Measurements from ENCODE around the gene DLGAP1.
A peak's percentile ranks its signal among the peaks of the same experiment; 100 is the strongest.

Gene DLGAP1

DNA sequence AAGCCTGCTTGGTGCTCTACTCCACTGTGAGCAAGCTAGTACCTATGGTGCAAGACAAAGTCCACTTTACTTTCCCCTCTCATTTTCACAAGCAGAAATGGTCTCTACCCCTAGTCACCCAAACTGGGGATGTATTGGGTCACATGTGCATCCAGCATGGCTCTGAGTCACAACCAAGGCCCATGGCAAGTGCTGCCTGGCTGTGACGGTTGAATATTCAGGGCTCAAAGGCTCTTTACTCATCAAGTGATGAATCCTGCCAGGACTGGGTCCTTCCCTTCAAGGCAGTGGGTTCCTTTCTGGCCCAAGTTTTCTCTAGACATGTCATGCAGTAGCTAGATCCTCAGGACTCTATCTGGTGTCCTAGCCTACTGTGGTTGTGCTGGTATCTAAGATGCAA lies 311.5 kb downstream of the DLGAP1 start:
- DNase-seq, result no peak

DNA sequence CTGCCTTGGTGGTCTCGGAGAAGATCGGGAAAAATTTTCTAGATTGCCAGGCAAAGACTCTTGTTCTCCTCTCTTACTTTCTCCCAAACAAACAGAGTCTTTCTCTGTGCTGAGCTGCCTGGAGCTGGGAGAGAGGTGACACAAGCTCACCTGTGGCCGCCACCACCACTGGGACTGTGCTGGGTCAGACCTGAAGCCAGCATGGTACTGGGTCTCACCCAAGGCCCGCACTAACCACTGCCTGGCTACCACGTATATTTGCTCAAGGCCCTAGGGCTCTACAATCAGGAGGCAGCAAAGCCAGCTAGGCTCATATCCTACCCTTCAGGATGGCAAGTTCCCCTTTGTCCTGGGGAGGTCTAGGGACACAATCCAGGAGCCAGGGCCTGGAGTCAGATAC lies 312.2 kb downstream of the DLGAP1 start:
- no peak for DNase-seq

DNA sequence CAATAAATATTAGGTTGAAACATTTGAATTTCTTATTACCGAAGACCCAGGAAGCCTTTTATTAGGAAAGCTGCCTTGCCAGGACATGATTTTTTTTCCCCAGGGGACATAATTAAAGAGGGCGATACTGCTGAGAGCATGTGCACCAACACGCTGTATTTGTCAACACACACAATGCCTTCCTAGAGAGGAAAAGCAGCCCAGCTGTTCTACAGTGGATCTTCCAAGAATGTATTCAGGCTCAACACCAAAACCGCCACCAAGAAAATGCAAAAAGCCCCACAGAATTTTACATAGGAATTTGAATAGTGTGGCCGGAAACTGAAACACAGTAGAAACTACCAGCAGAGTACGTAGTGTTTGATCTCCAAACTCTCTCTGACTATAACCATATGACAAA lies 320.4 kb downstream of the DLGAP1 start:
- no peak for DNase-seq

DNA sequence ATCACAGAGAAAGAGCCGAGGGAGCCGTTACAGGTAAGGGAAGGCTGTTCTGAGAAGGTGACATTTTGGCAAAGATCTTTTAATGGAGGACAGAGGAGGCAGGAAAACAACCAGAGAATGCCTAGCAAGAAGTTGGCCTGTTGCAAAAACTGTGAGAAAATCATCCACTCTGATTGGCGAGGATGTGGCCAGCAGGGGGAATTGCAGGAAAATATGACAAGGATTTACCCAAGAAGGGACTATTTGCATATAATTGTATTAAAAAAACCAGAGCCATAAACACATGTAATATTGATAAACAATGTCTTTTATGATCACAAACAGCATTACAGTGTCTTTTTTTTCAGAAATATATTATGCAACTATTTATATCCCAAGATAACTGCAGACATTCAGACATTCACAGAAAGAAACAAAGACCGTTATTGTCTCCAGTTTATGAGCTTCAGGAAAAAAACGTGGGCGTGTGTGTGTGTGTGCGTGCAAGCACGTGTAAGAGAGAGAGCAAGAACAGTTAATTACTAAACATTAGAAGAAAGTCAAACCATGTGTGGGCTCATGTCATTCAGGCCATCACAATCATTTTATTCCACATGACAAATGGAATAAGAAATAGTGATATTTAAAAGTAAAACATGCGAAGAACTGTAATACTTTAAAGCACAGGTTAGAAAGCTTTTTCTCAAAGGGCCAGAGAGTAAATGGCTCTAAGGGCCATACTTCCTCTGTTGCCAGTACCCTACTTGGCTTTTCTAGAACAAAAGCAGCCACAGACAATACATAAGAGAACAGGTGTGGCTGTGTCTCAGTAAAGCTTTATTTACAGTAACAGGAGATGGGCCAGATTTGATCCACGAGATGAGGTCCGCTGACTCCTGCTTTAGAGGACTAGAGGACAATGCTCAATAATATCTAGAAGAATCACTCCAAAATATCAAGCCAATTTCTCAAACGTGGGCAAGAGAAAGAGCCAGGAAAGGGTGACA lies 324.1 kb downstream of the DLGAP1 start:
- DNase-seq, result no peak

DNA sequence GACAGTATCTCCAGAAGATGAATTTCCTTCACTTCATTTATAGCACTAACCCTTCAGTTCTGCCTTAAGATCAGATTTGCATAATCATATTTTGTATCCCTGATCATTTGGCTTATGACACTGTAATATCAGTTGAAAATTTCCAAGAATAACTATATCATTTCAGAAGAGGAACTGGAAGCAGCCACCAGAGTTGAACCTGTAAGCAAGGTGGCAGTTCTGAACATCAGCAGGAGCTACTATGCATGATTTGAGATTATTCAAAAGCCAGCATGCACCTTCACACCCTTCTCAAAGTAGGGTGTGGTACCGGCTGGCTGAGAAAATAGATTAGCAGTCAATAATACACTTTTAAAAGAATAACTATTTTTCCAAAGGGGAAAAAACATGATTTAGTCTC lies 328.2 kb downstream of the DLGAP1 start:
- DNase-seq, result no peak

DNA sequence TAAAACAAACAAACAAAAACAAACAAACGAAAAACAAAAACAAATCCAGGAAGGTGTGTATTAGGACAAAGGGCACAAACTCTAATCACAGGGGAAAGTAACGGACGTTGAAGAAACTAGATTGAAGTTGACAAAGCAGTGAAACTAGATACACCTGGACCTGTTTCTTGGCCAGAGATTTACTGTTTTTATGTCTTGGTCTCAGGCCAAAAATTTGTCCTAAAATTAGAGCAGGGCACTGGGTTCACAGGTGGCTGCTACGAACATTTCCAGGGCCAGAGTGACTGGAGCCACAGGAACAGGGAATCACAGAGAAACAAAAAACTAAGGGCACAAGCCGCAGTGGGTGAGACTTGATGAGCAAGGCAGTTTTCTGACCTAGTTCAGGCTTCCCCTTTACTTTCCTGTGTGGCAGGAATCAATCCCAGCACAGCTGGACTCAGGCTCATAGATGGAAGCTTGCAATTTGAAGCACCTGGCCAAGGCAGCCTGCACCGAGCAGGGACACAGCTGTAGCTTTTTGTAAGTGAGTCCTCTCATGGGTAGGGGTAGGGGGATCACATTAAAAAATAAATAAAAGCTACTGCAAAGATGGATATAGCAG lies 329.4 kb downstream of the DLGAP1 start:
- no peak for DNase-seq

DNA sequence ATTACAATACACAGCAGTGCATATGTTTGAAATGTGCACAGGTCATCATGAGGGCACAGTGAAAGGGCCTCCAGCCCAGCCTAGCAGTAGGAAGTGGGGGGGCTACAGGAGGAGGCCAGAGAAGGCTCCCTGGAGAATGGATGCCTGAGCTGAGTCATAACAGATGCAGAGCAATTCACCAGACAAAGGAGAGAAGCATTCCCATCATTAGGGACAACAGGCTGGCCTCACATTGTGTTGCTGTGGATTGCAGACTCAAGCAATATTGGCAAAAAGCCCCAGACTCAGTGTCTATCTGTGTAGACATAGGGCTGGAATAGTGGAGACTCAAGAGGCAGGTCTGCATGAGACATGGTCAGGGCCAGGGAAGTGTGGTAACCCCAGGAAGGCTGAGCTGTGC lies 329.9 kb downstream of the DLGAP1 start:
- no peak for DNase-seq

DNA sequence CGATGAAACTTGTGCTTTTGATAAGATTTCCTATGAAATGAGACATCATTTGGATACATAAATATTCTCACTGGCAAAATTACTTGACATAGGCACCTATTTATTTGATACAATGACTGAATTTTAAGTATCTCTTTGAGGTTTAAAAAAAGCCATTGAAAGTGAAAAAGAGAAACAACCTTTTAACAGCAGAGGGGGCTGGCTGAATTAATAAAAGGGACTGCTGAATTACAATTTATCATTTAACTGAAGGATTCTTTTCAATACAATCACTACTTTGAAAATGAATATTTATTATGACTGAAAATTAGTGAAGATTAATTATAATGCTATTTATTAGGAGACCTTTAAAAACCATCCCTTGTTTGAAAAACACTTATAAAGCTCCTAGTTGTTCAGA lies 335.3 kb downstream of the DLGAP1 start:
- DNase-seq, result no peak

DNA sequence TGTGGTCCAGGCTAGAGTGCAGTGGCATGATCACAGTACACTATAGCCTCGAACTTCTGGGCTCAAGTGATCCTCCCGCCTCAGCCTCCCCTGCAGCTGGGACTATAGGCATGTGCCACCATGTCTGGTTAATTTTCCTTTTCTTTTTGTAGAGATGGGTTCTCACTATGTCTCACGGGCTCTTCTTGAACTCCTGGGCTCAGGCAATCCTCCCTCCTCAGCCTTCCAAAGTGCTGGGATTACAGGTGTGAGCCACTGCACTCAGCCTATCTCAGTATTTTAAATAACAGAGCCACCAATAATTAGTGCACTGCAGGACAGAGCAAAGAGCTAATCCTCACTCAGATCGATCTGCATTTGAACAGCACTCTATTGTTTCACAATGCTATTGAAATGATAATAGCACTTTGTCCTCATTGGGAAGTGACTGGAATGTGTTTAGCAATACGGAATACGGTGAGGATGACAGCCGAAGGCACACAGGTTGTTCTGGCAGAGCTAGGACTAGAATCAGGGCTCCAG lies 335.9 kb downstream of the DLGAP1 start:
- DNase-seq, result no peak

DNA sequence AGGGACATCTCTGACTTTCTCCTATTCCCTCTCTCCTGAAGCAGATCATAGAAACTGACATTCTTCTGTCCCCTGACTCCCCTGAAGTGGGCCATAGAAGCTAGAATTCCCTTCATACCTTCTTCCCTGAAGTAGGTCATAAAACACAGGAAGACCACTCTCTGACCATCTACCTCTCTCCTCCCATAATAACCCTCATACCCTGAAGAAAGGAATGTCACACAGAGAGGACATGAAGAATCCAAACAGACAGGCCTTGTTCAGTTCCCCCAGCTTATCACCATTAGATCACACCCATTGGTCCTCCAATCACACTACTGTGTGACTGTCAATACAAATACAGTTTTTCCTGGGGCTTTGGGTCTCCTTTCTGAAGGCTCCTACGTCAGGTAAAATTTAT lies 347.1 kb downstream of the DLGAP1 start:
- DNase-seq, result no peak

DNA sequence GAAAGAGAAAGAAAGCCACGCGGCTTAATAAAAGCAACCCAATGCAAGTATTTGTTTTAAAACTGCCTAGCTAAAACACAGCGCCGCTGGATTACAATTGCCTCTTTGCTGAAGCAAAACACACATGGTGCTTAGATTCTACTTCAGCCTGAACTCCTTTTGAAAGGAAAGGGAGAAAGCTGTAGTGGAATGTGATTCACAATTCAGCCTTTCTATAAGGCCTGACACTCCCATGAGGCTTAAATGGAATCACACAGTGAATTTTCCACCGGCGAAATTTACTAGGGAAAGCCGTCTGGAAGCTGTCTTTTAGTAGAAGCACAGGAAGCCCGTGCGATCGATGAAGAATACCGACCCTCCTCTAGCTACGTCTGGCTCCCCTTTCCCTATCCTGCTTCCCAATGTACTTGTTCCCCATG lies 348.0 kb downstream of the DLGAP1 start:
- no peak for DNase-seq

DNA sequence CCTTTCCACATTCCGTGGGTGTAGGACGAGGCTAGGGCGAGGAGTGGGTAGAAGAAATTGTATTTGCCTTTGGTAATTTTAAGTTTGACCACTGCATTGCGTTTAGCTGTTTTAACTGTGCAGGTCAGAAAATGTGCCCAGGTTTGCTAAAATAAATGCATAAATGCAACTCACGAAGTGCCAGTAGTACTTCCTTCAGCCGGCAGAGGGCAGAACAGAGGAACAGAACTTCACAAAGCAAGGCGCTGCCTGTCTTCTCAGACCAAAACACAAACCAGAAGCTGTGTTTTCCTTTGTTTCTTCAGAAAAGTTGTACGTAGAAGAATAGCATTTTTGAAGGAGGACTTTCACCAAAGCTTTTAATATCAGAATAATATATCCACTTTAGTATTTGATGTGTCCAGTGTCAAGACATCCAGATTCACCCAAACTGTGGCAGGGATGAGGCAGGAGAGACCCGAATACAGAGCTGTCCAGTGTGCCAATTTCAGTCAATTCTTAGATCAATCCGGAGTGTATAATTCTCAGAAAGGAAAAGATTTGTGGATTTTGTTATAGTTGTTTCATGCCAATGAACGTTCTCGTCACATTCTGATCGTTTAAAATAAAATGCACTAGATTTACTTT lies 348.6 kb downstream of the DLGAP1 start:
- peak; percentile 51 for DNase-seq

DNA sequence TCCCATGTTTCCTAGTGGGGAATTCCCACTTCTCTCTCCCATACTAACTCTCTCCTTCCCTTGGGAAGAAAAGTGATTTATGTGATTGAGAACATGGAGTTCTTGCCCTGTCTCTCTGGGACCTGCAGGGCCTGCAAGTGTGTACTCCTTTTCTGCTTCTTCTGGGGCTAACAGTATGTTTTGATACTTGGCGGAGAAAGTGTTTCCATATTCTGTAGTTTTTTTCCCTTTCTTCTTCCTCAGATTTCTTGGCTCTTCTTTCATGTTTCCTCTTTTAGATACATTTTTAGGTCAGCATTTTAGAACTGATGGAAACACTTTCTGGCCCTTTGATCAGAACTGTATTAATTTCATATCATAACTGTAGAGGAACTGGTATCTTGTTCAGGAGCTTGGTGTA lies 352.2 kb downstream of the DLGAP1 start:
- DNase-seq, result no peak

DNA sequence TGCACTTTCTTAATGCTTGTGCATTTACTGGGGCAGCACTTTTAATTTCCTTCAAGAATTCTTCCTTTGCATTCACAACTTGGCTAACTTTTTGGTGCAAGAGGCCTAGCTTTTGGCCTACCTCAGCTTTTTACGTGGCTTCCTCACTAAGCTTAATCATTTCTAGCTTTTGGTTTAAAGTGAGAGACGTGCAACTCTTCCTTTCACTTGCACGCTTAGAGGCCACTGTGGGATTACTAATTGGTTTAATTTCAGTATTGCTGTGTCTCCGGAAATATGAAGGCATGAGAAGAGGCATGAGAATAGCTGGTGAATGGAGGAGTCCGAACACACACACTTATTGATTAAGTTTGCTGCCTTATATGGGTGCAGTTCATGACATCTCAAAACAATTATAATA lies 354.1 kb downstream of the DLGAP1 start:
- DNase-seq, result no peak

DNA sequence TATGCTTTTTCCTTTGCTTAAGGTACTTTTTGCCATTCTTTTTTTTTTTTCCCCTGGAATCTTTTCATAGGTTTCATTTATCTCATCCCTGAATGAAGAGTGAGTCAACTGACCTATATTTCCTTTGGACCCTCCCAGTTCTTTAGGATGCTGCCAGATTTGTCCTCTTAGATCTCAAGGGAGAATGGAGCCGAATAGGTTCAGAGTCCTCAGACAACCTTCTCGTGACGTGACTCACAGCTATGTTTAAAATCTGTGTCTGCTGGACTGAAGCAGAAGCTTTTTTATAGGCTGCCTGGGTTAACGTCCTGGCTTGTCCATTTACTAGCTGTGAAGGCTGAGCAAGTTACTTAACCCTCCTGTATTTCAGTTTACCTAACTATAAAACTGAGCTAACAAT lies 358.6 kb downstream of the DLGAP1 start:
- no peak for DNase-seq

DNA sequence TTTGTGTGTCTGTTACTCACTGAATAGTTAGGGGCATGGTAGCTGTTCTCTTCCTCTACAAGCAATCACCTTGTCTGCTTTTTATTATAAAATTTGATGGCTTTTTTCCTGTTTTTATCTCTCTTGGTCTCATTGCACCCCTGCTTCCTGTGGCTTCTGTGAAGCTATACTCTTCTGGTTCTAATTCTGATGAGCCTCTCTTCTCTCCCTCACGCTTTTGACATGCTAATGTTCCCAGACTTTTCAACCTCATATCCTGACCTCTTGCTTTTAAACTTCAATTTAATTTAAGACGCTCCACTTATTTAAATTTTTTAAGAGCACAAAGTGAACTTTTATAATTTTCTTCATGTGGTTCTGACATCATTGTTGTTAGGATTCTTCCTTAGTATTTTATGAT lies 361.4 kb downstream of the DLGAP1 start:
- no peak for DNase-seq

DNA sequence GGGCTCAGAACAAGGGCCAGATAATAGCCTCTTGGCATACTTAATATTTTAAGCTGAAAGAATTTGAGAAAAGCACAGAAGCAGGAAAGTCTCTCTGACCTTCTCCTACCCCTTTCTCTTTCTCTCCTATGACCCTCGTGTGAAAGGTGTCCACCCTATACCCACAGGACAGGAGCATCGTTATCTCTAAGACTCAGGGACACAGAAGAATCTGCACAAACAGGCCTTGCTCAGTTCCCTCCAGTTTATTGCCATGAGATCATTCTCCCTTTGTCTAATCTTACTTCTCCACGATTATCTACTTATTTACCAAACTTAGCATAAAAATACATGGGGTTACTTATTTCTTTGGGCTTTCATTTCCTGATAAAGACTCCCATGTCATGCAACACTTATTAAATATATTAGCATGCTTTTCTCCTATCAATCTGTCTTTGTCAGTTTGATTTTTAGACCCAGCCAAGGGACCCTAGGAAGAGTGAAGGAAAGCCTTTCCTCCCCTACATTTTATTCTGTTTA lies 370.7 kb downstream of the DLGAP1 start:
- no peak for DNase-seq

DNA sequence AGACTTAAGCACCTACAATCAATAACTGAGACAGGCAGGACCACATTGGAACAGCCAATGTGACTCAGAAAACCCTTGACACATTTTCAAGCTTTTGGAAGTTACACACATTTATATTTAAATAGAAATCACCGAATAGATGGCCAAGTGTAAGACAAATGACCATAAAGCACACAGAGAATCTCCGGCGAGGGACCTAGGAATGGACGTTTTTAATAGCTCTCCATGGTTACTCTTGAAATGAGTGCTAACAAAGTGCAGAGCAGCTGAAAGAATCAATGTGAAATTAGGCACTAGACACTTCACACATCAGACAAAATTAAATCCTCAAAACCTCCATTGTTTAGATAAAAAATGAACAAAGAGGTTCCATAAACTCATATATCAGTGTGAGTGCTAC lies 376.9 kb downstream of the DLGAP1 start:
- no peak for DNase-seq

DNA sequence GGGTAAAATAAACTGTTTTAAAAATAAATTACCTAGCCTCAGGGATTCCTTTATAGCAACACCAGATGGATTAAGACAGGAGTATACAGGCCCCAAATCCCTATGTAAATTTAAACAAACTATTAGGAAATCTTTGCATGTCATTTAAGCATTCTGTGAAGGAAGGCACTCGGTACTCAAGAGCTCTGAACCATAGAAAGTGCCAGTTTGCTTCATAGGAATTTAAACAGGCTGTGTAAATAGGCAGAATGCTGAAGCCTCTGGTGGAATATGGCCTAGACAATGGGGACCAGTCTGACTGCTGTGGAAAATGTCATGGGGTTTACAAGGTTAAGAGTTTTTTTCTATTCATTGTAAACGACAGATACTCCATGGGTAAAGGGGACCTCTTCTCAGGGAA lies 377.4 kb downstream of the DLGAP1 start:
- no peak for DNase-seq

DNA sequence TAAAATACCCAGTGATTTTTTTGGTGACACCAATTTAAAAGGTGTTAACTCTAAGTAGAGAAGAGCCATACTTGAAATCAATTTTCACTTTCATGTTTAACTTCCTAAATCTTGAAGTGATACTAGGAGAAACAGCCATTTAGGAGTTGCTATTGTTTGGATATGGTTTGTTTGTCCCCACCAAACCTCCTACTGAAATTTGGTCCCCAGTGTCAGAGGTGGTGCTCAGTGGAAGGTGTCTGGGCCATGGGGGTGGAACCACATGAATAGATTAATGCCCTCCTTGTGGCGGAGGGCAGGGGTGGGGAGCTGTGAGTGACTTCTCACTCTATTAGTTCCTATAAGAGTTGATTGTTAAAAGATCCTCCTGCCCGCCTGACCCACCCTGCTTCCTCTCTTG lies 377.9 kb downstream of the DLGAP1 start:
- no peak for DNase-seq

DNA sequence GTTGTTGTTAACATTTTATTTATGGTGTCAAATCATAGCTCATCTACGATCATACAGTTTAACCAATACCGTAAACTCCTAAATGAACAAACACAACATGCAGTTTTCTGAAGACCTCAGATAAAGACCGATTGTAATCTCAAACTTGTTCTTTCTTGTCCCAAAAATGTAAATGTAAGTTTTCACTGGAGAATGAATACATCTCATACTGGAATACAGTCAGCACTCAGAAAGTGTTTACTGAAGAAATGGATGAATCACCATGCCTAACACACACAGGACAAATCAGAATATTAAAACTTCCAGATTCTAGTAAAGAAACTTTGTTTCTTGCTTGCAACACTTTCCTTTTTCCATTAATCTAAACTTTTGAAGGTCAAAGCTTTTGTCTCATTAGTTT lies 380.5 kb downstream of the DLGAP1 start:
- no peak for DNase-seq

DNA sequence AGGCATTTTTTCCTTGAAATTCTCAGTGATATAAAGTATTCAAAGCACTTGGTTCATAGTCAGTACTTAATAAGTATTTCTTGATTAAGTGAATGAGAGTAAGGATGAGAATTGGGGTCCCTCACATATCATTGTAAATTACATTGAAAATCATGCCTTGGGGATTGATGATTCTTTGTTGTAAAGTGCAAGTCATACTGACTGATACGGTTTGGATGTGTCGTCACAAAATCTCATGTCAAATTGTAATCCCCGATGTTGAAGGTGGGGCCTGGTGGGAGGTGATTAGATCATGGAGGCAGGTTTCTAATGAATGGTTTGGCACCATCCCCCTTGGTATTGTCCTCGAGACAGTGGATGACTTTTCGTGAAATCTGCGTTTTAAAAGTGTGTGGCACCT lies 385.9 kb downstream of the DLGAP1 start:
- no peak for DNase-seq

DNA sequence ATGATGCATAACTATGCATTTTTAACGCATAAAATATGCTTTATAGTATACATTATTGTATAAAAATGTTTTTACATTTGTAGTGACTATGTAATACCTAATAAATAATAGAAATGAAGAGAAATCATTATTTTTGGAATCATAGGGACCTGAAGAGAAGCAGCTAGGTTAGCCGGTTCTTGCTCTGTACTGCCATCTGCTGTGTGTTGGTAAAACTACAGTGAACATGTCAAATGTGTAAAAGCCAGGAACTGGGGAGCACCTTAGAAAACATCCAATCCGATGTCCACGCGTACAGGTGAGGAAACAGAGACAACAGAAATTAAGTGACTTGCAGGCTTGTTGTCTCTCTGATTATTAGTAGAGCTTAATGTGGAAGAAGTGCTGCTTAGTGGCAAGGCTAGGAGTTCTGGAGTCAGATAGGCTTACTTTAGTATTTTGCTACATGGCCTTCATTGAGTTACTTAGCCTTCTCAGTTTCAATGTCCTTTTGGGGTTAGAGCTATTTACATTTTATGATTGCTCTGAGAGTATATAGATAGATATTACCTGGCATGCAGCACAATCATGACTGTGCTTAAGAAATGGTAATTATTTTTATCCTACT lies 386.5 kb downstream of the DLGAP1 start:
- peak; percentile 33 for DNase-seq

Data from CD4-positive, alpha-beta T cell treated with Interleukin-21 for 1 hour (primary cell).